Endothelial cell of umbilical vein (primary cell): Measurements from ENCODE around the gene ZNF70. TPM values are rescaled to one million over a fixed set of nuclear protein-coding genes. Genes with fewer than 3 reads are reported as not detected.

Source experiments
- BruUV-seq: library from RNA; stranded (reverse); fragments of 400-500 nt; replicated peaks from 2 replicates; lab custom pipeline; 2021; lab: Mats Ljungman, UMichigan
- CTCF ChIA-PET: fragments of 300-600, 350-600 bp; sonication (Branson Sonifier 250); formaldehyde crosslinking; loops from one replicate; lab custom pipeline; 2021; ENCODE audit warnings: antibody characterized with exemption, inconsistent platforms; lab: Charles Lee
- POLR2A ChIA-PET: fragments of 300-600, 350-600 bp; sonication (Branson Sonifier 250); formaldehyde crosslinking; loops from one replicate; lab custom pipeline; 2021; ENCODE audit warnings: antibody characterized with exemption, inconsistent platforms; lab: Charles Lee
- DNase-seq: peaks from one replicate; pipeline ENCODE4 v3.0.0-alpha.2; 2011; ENCODE audit warnings: low read depth, low spot score
- FAIRE-seq: peaks from 2 replicates; lab custom pipeline; 2011; peaks lifted over from hg19 to GRCh38; lab: Jason Lieb, UNC
- H2AFZ ChIP-seq: 2 replicates; pipeline ENCODE4 v1.6.0; 2012; ENCODE audit warnings: low read depth, low read length, control low read depth, inconsistent platforms
- H3K27ac ChIP-seq: 2 replicates; pipeline ENCODE4 v1.5.1; 2011; ENCODE audit warnings: low read depth, mild to moderate bottlenecking, control low read depth, low read length, moderate library complexity; ENCODE audit not compliant: insufficient read depth
- H3K27me3 ChIP-seq, 2 experiments: 2 replicates each; pipeline versions ENCODE4 v1.6.0 to v1.6.1; 2011; ENCODE audit warnings: low read length in 2 of 2, mixed read lengths in 1 of 2; ENCODE audit not compliant: control insufficient read depth in 2 of 2, insufficient read depth in 2 of 2
- H3K36me3 ChIP-seq, 2 experiments: 2 replicates in 1 of 2; 3 replicates in 1 of 2; pipeline ENCODE4 v1.5.1; 2011; ENCODE audit warnings: low read length in 2 of 2, mild to moderate bottlenecking in 1 of 2, moderate library complexity in 1 of 2; ENCODE audit not compliant: control insufficient read depth in 2 of 2, insufficient read depth in 2 of 2; ENCODE audit errors: extremely low read depth in 1 of 2
- H3K4me1 ChIP-seq: 3 replicates; pipeline ENCODE4 v1.5.1; 2011; ENCODE audit warnings: mild to moderate bottlenecking, low read length; ENCODE audit not compliant: control insufficient read depth, insufficient read depth; ENCODE audit errors: extremely low read depth
- H3K4me2 ChIP-seq: 2 replicates; pipeline ENCODE4 v1.6.1; 2011; ENCODE audit warnings: low read length, control low read depth, mixed read lengths; ENCODE audit not compliant: insufficient read depth
- H3K4me3 ChIP-seq, 3 experiments: fragments of 200-600 bp in 1 of 3; sonication (generic), shearing (Covaris generic) in 1 of 3; replicated peaks in 1 of 3; 2 replicates each; pipeline ENCODE4 v1.5.1; 2011 to 2016; ENCODE audit warnings: control low read depth in 3 of 3, low read length in 3 of 3, mild to moderate bottlenecking in 2 of 3, inconsistent platforms in 1 of 3, low read depth in 1 of 3, moderate library complexity in 1 of 3; ENCODE audit not compliant: insufficient read depth in 1 of 3
- H3K79me2 ChIP-seq: 2 replicates; pipeline ENCODE4 v1.6.0; 2012; ENCODE audit warnings: low read length, inconsistent platforms; ENCODE audit not compliant: control insufficient read depth, insufficient read depth
- H3K9ac ChIP-seq: replicated peaks from 2 replicates; pipeline ENCODE3; 2011; ENCODE audit warnings: low read length, control low read depth; ENCODE audit not compliant: insufficient read depth; ENCODE audit errors: extremely low read depth
- H3K9me1 ChIP-seq: replicated peaks from 3 replicates; pipeline ENCODE4 v1.6.0; 2011; ENCODE audit warnings: mild to moderate bottlenecking, low read length; ENCODE audit not compliant: control insufficient read depth, insufficient read depth; ENCODE audit errors: extremely low read depth
- H3K9me3 ChIP-seq: replicated peaks from 2 replicates; pipeline ENCODE4 v1.5.1; 2012; ENCODE audit warnings: low read length, inconsistent platforms; ENCODE audit not compliant: control insufficient read depth, insufficient read depth
- H4K20me1 ChIP-seq: replicated peaks from 2 replicates; pipeline ENCODE3; 2011; ENCODE audit warnings: mild to moderate bottlenecking, low read length; ENCODE audit not compliant: control insufficient read depth, insufficient read depth; ENCODE audit errors: extremely low read depth
- CTCF ChIP-seq, 2 donors: IDR thresholded peaks; 1 replicate in 1 of 2; 2 replicates in 1 of 2; pipeline ENCODE4 v1.5.1; 2011; ENCODE audit warnings: low read length in 2 of 2, mild to moderate bottlenecking in 2 of 2, moderate library complexity in 2 of 2, control low read depth in 1 of 2, inconsistent platforms in 1 of 2, low read depth in 1 of 2; ENCODE audit not compliant: insufficient read depth in 1 of 2; ENCODE audit errors: extremely low read depth in 1 of 2
- EZH2 ChIP-seq: IDR thresholded peaks from 2 replicates; pipeline ENCODE4 v1.6.1; 2012; ENCODE audit warnings: borderline replicate concordance, low read depth, mild to moderate bottlenecking, moderate library complexity, low read length, inconsistent platforms; ENCODE audit not compliant: severe bottlenecking
- FOS ChIP-seq: IDR thresholded peaks from 2 replicates; pipeline ENCODE4 v1.6.1; 2011; ENCODE audit warnings: mild to moderate bottlenecking, low read length, moderate library complexity, borderline replicate concordance; ENCODE audit not compliant: insufficient read depth
- GATA2 ChIP-seq: IDR thresholded peaks from 2 replicates; pipeline ENCODE4 v1.7.0; 2011; ENCODE audit warnings: low read depth, mild to moderate bottlenecking, moderate library complexity, mixed read lengths, low read length; ENCODE audit not compliant: insufficient read length, insufficient read depth
- JUN ChIP-seq: IDR thresholded peaks from 2 replicates; pipeline ENCODE4 v1.6.1; 2011; ENCODE audit warnings: borderline replicate concordance, low read depth; ENCODE audit not compliant: insufficient read length, insufficient read depth
- MAX ChIP-seq: IDR thresholded peaks from 2 replicates; pipeline ENCODE4 v1.6.1; 2011; ENCODE audit not compliant: insufficient read depth, insufficient read length
- MYC ChIP-seq: IDR thresholded peaks from one replicate; pipeline ENCODE4 v1.6.1; 2011; ENCODE audit warnings: mild to moderate bottlenecking, low read depth, low read length
- POLR2A ChIP-seq: IDR thresholded peaks from 2 replicates; pipeline ENCODE4 v1.6.1; 2012; ENCODE audit warnings: low read depth, mild to moderate bottlenecking, control low read depth, low read length
- POLR2AphosphoS5 ChIP-seq: IDR thresholded peaks from 2 replicates; pipeline ENCODE4 v1.6.1; 2012; ENCODE audit warnings: low read depth, mild to moderate bottlenecking, control low read depth, low read length, moderate library complexity; ENCODE audit not compliant: insufficient read depth
- dilution Hi-C: fragments of 300-500 bp; cut with MboI; formaldehyde crosslinking; loops from one replicate; pipeline ENCODE4 v1.15.0; 2019; ENCODE audit warnings: low sequenced_read_pairs; ENCODE audit not compliant: extremely low pct_ligation_motif_present
- intact Hi-C: fragments of 100-400 bp; cut with micrococcal nuclease; formaldehyde crosslinking; loops from one replicate; pipeline ENCODE4 v1.10.0; 2022
- polyA plus RNA-seq, 4 experiments: library from polyadenylated mRNA; depleted of rRNA in 3 of 4; stranded (reverse) in 3 of 4; unstranded in 1 of 4; fragments of >200 nt; gene quantifications; 2 replicates each; pipeline versions ENCODE4 v1.2.1 to v1.2.3, GENCODE V29; 2011 to 2012; ENCODE audit warnings: missing spikeins in 1 of 4
- total RNA-seq: library from RNA; stranded (reverse); gene quantifications from 2 replicates; pipeline ENCODE4 v1.2.3, GENCODE V29; 2021

ZNF70 gene
- total and polyA plus RNA-seq, 2 donors (not counting 3 experiments of a cell fraction or from before 2014, with no cell fraction given): 1.9 to 6.2 TPM

- no peaks in the 10 kb centered on the region for H3K79me2 ChIP-seq
- no TSS peak for BruUV-seq
- no peaks in the 10 kb centered on the region for H3K27me3 ChIP-seq
- H3K9me3 ChIP-seq: no peaks in the 10 kb centered on the region
- H3K36me3 ChIP-seq: peaks cover 4 to 15% of the 10 kb centered on the region in 2 experiments
- DNase-seq (no peak), FAIRE-seq (no peak)
- TF ChIP-seq MAX (no peak), POLR2AphosphoS5 (no peak), CTCF (IDR thresholded peaks at IDR 0.05; ENCODE audit: extremely low read depth in 1 of 2, insufficient read depth in 1 of 2, low read depth in 1 of 2, low read length in 2 of 2) (no peak), JUN (no peak), EZH2 (no peak), FOS (no peak), GATA2 (no peak), POLR2A (no peak), MYC (no peak)
- H3K4me1 ChIP-seq: no peaks in the 10 kb centered on the region
- no peak overlapping the region for H2AFZ ChIP-seq
- H3K4me2 ChIP-seq: no peak overlapping the region
- H3K4me3 ChIP-seq: no peak overlapping the region
- no peak overlapping the region for H3K9ac ChIP-seq
- ChIA-PET CTCF (no interaction called here), POLR2A (no interaction called here)
- dilution Hi-C loops (no loop called here), intact Hi-C loops (no loop called here)
- H3K9me1 ChIP-seq: no peaks in the 10 kb centered on the region
- H4K20me1 ChIP-seq: no peaks in the 10 kb centered on the region
- no peak overlapping the region for H3K27ac ChIP-seq
These were observed 55.8 kb downstream of the ZNF70 start for GRCh38 chr22:23695141-23695540.
